HG03097 (cell line): ENCODE data around the gene FAM50B.
"Not testable (repeated sequence)": the region's sequence is repeated elsewhere in the genome, so short reads cannot be mapped to it uniquely, and the experiment has no call there.

Experiments
- ATAC-seq: cut with Tn5 transposase; IDR thresholded peaks from one replicate; pipeline ENCODE4 v1.9.1; 2021; ENCODE audit not compliant: unreplicated experiment, low FRiP score

FAM50B gene

GRCh38 chr6:3844097-3844463 lies 5.1 kb upstream of the FAM50B start:
- no peak for ATAC-seq

DNA sequence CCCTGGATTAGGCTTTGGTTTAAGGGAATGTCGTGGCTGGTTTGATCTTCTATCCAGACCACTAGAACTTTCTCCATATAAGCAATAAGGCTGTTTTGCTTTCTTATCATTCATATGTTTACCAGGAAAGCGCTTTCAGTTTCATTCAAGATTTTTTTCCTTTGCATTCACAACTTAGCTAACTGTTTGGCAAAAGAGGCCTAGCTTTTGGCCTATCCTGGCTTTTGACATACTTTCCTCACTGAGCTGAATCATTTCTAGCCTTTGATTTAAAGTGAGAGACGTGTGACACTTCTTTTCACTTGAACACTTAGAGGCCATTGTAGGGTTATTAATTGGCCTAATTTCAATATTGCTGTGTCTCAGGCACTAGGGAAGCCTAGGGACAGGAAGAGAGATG lies 1.7 kb upstream of the FAM50B start:
- no peak for ATAC-seq

GRCh38 chr6:3848380-3848779 lies 793 bp upstream of the FAM50B start:
- no peak for ATAC-seq

- ATAC-seq, result no peak
Measured at GRCh38 chr6:3849681-3850450, 693 bp downstream of the FAM50B start.

DNA sequence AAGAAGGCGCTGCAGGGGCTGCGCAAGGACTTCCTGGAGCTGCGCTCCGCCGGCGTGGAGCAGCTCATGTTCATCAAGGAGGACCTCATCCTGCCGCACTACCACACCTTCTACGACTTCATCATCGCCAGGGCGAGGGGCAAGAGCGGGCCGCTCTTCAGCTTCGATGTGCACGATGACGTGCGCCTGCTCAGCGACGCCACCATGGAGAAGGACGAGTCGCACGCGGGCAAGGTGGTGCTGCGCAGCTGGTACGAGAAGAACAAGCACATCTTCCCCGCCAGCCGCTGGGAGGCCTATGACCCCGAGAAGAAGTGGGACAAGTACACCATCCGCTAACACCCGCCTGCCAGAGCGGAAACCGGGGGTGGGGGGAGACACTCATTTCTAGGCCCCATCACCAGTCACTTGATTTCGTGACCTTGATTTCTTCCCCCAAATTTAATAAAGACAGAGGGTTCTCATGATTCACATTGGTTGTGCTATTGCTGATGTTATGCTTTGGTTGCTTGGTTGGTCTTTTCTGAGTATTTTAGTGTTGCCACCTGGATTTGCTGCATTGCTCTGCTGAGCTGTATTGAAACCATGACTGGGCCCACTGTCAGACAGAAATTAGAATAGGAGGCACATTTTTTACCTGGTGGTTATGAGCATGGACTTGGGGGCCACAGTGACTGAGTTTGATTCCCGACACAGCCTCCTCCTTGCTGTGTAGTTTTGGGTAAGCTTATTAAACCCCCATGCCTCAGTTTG lies 1.5 kb downstream of the FAM50B start:
- ATAC-seq, result no peak

GRCh38 chr6:3851839-3852238 lies 2.7 kb downstream of the FAM50B start:
- ATAC-seq, result no peak

- no peak for ATAC-seq
Measured at GRCh38 chr6:3852391-3852790, 3.2 kb downstream of the FAM50B start.

DNA sequence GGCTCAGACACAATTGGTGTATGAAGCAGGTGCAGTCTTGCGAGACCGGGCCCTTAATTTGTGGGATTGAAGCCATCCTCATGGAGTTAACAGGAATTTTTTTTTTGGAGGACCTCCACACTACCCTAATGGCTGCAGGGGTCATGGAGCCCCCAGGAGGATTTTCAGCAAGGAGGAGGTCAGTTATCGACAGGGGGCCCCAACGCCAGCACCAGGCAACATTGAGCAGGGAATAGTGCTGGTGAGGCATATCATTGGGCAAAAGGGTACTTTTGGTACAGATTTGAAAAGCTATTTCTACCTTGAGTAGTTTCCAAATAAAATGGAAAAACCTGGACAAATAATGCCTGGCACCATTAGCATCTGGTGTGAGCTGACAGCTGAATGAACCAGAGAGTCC lies 6.7 kb downstream of the FAM50B start:
- ATAC-seq, result no peak

- ATAC-seq, result no peak
Measured at GRCh38 chr6:3856576-3856975, 7.4 kb downstream of the FAM50B start.

DNA sequence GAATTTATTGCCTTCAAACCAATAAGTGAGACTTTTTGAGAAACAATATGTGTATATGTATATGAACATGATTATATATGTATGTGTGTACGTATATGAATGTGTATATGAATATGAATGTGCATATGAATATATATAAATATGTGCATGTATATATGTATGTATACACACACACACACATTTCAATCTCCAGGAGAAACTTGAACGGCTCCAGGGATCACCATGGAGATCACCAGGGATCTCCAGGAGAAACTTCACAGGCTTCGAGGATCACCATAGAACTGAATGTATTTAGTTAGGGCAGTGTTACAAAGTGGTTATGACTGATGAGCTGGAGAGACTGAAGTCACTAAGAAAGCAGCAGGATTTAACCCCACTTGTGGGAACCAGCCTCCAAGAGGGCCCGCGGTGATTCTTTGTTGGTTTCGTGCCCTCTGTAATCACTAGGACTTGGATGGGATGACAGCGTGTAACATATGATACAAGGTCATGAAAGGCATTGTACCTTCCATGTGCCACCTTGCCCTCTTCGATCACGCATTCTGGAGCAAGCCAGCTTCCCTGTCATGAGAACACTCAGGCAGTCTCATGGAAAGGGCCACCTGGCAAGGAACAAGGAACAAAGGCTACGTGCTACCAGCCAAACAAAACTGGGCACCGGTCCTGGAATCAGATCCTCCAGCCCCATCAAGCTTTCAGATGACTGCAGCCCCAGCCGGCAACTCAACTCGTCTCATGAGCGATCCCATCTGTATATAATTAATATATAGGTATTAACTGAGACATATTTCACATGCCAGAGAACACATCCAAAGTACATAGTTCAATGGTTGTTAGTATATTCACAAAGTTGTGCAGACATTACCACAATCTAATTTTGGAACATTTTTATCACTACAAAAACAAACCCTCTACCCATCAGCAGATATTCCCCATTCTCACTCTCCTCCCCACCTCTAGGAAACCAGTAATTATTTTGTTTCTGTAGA lies 8.6 kb downstream of the FAM50B start:
- no peak for ATAC-seq

DNA sequence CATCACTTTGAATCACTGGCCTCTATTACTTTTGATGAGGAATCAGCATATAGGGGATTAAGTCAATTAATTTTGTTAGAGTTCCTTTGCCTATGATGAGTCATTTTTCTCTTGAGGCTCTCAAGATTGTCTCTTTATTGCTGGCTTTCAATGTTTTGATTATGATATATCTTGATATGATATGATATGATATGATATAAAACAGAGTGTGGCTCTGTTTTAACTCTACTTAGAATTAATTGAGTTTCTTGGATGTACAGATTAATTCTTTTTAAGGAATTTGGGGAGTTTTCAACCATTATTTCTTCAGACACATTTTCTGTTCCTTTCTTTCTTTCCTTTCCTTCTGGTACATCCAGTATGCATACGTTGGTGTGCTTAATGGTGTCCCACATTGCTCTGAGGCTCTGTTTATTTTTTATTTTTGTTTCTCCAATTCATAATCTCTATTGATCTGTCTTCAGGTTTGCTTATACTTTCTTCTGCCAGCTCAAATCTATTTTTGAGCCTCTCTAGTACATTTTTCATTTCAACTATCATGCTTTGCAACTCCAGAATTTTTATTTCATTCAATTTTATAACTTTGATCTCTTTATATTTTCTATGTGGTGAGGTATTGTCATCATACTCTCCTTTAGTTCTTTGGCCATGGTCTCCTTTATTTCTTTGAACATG lies 10.8 kb downstream of the FAM50B start:
- ATAC-seq, result no peak

- ATAC-seq, result no peak
Measured at GRCh38 chr6:3861424-3861823, 12.3 kb downstream of the FAM50B start.

- ATAC-seq, result no peak
Measured at GRCh38 chr6:3862038-3862437, 12.9 kb downstream of the FAM50B start.

DNA sequence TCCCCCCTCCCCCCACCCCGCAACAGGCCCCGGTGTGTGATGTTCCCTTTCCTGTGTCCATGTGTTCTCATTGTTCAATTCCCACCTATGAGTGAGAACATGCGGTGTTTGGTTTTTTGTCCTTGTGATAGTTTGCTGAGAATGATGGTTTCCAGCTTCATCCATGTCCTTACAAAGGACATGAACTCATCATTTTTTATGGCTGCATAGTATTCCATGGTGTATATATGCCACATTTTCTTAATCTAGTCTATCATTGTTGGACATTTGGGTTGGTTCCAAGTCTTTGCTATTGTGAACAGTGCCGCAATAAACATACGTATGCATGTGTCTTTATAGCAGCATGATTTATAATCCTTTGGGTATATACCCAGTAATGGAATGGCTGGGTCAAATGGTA lies 14.1 kb downstream of the FAM50B start:
- ATAC-seq, result not testable (repeated sequence)

DNA sequence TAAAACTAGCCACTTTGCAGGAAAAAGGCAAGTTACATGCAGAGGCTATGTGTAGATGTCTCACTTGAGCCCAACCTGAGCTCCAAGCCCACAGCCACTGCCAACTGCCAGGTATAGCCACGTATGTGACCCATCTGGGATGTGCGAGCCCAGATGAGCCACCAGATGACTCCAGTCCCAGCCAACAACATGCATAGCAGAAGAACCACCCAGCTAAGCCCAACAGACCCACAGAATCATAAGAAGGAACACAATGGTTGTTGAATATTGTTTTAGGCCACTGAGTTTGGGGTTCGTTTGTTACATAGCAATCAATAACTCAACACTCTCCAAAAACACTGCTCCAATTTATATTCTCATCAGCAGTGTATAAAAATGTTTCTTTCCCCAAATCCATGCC lies 16.3 kb downstream of the FAM50B start:
- no peak for ATAC-seq

GRCh38 chr6:3867641-3868502 lies 18.7 kb downstream of the FAM50B start:
- no peak for ATAC-seq

DNA sequence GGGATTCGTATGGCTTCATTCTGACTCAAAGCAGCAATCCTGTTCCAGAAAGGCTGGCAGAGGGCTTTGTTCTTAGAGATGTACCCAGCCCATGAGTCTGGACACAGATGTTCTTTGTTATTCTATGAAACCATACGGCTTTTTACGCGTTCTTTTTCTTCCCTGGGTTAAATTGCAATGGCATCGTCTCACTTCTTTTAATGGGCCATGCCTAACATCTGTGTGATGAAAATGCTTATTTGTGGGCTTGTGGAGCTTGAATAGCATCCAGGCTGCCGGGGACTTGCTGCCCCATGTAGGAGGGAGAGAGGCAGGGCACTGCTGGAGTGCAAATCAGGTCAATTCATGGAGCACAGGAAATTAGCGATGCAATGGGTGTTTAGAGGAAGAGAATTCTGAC lies 19.4 kb downstream of the FAM50B start:
- ATAC-seq, result no peak

GRCh38 chr6:3869284-3869631 lies 20.1 kb downstream of the FAM50B start:
- no peak for ATAC-seq

- no peak for ATAC-seq
Measured at GRCh38 chr6:3869632-3870527, 20.7 kb downstream of the FAM50B start.
